Measurements from ENCODE around the gene CAMK2G.

DNA sequence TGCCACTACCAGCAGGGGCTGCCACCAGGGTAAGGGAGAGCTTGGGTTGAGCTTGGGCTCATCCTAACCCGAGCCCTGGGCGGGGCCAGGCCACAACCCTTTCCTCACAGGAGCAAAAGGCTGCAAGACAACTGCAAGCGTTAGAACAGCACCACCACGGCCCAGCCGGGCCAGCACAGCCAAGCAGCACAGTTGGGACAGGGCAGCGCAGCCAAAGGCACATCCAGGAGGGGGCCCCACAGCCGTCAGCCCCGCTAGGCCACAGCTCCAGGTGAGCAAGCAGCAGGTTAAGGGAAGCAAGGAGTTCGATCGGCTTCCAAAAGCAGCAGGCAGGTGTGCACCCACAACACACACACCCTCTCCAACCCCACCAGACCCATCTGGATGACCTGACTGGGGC is 56.0 kb downstream of the CAMK2G start:
- TF ChIP-seq POLR2A (IDR thresholded peaks at IDR 0.05): no peak
- TF ChIP-seq, protein P1, sequence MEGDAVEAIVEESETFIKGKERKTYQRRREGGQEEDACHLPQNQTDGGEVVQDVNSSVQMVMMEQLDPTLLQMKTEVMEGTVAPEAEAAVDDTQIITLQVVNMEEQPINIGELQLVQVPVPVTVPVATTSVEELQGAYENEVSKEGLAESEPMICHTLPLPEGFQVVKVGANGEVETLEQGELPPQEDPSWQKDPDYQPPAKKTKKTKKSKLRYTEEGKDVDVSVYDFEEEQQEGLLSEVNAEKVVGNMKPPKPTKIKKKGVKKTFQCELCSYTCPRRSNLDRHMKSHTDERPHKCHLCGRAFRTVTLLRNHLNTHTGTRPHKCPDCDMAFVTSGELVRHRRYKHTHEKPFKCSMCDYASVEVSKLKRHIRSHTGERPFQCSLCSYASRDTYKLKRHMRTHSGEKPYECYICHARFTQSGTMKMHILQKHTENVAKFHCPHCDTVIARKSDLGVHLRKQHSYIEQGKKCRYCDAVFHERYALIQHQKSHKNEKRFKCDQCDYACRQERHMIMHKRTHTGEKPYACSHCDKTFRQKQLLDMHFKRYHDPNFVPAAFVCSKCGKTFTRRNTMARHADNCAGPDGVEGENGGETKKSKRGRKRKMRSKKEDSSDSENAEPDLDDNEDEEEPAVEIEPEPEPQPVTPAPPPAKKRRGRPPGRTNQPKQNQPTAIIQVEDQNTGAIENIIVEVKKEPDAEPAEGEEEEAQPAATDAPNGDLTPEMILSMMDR (IDR thresholded peaks at IDR 0.05): no peak

Data from vagina (tissue), 2 donors.